HUDEP-2 (cell line): ENCODE results near the gene GMPS.

Experiments
- DNase-seq, 76 experiments: peaks; one replicate each; lab custom pipeline; 2025; ENCODE audit not compliant: unreplicated experiment in 76 of 76; lab: John Stamatoyannopoulos, UW

GMPS gene

DNA sequence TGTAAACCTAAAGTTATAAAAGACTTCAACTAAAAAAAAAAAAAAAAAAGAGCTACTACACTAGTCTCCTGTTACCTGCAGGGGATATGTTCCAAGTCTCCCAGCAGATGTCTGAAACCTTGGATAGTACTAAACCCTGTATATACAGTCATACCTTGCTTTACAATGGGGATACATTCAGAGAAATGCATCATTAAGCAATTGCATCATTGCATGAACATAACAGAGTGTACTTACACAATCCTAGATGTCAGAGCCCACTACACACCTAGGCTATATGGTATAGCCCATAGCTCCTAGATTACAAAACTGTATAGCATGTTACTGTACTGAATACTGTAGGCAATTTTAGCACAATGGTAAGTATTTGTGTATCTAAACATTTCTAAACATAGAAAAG is 119.1 kb downstream of the GMPS start:
- no peak for DNase-seq

DNA sequence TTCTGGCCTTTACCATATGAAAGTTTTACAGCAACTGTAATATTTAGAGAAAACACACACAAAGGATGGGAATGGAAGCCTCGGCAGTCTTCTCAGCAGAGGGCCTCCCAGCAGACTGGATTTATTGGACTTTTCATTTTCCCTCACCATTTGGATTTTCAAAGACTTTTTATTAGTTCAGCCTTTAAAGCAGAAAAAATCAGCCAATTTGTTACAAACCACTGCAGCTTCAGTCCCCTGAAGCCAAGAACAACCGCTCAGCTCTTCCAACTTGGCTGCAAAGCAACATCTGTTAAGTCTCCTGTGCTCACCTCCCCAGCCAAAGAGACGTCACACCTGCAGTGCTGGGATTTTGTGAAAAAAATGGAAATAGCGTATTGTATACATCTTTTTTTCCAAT is 120.8 kb downstream of the GMPS start:
- DNase-seq, result no peak

DNA sequence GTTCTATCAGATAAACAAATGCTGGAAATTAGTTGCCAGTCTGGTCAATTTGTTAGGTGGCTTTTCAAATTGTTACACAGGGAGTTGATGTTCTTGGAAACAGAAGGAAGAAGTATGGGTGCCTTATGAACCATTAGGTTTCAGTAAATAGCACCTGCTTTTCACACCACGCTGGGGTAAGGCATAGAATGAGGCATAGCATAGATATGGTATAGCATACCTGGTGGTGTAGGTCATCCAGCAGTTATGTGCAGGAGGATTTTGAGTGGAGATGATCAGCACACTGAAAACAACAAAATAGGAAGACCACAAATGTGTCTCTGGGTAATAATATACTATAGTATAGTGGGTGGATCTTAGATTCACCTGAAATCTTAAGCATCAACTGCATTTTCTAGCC is 121.4 kb downstream of the GMPS start:
- DNase-seq, result no peak
